RWPE2 (cell line): Measurements from ENCODE around the gene XIRP2.

Source experiments
- ATAC-seq: fragments of 200-7000 bp; cut with Tn5 transposase; 3 replicates; pipeline ENCODE4 v1.9.1; 2021; ENCODE audit warnings: low read depth
- DNase-seq: peaks from one replicate; pipeline ENCODE4 v3.0.0-alpha.2; 2020; ENCODE audit warnings: low spot score
- H3K27ac ChIP-seq: fragments of 450-650 bp; 2 replicates; pipeline ENCODE4 v1.5.1; 2017; ENCODE audit warnings: mild to moderate bottlenecking; ENCODE audit not compliant: poor library complexity, severe bottlenecking
- H3K27me3 ChIP-seq: fragments of 250-450 bp; sonication (Bioruptor Pico); 2 replicates; pipeline ENCODE4 v1.5.1; 2021; ENCODE audit warnings: mild to moderate bottlenecking, moderate library complexity; ENCODE audit not compliant: insufficient read depth, poor library complexity, severe bottlenecking
- H3K36me3 ChIP-seq: fragments of 250-450 bp; sonication (Bioruptor Pico); 2 replicates; pipeline ENCODE4 v1.5.1; 2020; ENCODE audit warnings: low read depth, mild to moderate bottlenecking, moderate library complexity
- H3K4me1 ChIP-seq: fragments of 250-450 bp; sonication (Bioruptor Pico); 2 replicates; pipeline ENCODE4 v1.5.1; 2021; ENCODE audit warnings: mild to moderate bottlenecking, moderate library complexity; ENCODE audit not compliant: insufficient read depth, poor library complexity, severe bottlenecking
- H3K4me3 ChIP-seq: fragments of 250-450 bp; sonication (Bioruptor Pico); 2 replicates; pipeline ENCODE4 v1.5.1; 2021; ENCODE audit warnings: mild to moderate bottlenecking, moderate library complexity; ENCODE audit not compliant: severe bottlenecking
- H3K9me3 ChIP-seq: fragments of 250-450 bp; sonication (Bioruptor Pico); 2 replicates; pipeline ENCODE4 v1.5.1; 2021; ENCODE audit warnings: mild to moderate bottlenecking, moderate library complexity; ENCODE audit not compliant: severe bottlenecking
- TF ChIP-seq, protein P1 (sequence below): fragments of 450-650 bp; IDR thresholded peaks from one replicate; pipeline ENCODE4 v1.5.1; 2017; ENCODE audit warnings: mild to moderate bottlenecking, moderate library complexity; ENCODE audit not compliant: poor library complexity, severe bottlenecking

The XIRP2 gene

DNA sequence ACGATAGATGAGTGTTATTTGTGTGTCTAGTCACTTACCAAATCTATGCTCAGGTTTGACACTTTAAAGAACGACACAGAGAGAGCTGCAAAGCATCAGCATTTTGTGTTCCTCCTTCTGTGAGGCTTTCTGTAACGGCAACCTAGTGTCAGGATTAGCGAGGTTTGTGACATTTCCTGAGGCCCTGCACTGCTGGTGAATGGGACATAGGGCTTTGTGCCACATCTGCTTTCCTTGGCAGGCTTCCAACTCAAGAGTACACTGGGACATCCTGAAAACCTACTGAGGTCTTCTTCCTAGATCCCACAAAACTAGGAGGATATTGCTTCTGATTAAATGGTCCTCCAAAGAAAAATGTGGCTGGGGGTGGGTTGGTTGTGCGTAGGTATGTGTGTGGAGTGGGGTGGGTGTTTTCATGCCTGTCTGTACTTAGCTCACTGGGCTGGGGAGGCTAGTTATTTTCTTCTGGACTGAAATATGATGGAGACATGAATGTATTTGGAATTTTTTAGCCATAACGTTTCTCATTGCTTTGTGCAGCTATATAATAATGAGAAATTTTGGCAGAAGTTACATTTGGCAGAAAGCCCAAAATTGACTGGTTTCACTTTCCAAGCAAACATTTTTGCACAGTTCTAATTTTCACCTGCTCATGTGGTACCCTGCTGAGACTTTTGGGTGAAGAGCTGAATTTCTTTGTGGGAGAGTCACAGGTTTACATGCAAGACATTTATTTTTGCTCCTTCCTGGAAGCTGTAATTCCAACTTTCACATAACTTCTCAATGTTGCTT lies 308.4 kb downstream of the XIRP2 start:
- peaks cover 3% of the 10 kb centered on the region for H3K4me1 ChIP-seq
- no peak overlapping the region for H3K4me3 ChIP-seq
- no peaks in the 10 kb centered on the region for H3K27me3 ChIP-seq
- H3K36me3 ChIP-seq = no peaks in the 10 kb centered on the region
- ATAC-seq (peak; percentile 60; the same call in 2 of the 3 replicates), DNase-seq (no peak)
- no peaks in the 10 kb centered on the region for H3K9me3 ChIP-seq
- no peak overlapping the region for H3K27ac ChIP-seq
- TF ChIP-seq, protein P1, sequence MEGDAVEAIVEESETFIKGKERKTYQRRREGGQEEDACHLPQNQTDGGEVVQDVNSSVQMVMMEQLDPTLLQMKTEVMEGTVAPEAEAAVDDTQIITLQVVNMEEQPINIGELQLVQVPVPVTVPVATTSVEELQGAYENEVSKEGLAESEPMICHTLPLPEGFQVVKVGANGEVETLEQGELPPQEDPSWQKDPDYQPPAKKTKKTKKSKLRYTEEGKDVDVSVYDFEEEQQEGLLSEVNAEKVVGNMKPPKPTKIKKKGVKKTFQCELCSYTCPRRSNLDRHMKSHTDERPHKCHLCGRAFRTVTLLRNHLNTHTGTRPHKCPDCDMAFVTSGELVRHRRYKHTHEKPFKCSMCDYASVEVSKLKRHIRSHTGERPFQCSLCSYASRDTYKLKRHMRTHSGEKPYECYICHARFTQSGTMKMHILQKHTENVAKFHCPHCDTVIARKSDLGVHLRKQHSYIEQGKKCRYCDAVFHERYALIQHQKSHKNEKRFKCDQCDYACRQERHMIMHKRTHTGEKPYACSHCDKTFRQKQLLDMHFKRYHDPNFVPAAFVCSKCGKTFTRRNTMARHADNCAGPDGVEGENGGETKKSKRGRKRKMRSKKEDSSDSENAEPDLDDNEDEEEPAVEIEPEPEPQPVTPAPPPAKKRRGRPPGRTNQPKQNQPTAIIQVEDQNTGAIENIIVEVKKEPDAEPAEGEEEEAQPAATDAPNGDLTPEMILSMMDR = no peak

DNA sequence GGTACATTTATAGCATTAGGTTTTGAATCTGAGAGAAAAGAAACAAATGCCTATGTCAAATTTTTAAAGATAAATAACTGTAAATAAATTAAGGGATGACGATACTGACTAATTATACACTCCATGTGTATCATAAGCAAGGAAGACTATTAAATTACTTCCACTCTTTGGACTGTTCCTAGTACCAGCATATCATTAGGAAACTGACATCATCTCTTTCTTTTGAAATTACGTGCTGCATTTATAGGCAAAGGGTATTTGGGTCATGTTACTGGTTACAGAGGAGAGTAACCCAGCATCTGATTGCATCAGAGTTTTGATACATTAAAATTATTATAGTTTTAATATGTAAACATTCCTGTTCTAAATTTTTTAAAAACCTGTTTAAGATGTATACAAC lies 309.7 kb downstream of the XIRP2 start:
- no peaks in the 10 kb centered on the region for H3K27me3 ChIP-seq
- no peaks in the 10 kb centered on the region for H3K9me3 ChIP-seq
- TF ChIP-seq, protein P1 = no peak
- H3K36me3 ChIP-seq = no peaks in the 10 kb centered on the region
- H3K27ac ChIP-seq = no peak overlapping the region
- DNase-seq (no peak), ATAC-seq (no peak)
- H3K4me1 ChIP-seq = peaks cover 3% of the 10 kb centered on the region
- H3K4me3 ChIP-seq = no peak overlapping the region

DNA sequence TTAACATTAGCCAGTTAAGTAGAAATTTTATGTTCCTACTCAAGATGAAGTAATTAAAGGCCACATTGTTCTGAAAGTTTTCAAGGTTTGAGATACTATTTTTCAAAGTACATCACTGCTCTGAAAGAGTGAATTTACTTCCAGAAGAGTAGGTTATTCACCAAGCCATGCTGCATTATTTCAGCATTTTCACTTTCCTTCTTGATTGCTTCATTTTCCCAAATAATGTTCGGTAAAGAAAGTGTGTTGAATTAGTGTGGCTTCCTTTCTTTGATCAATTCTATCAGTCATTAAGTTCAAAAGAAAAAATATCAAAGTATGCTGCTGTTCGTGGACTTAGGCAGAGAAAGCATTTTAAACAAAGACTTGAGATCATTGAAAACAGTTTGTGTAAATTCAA lies 310.3 kb downstream of the XIRP2 start:
- ATAC-seq = no peak
- TF ChIP-seq, protein P1 = no peak
- no peaks in the 10 kb centered on the region for H3K36me3 ChIP-seq
- no peak overlapping the region for H3K27ac ChIP-seq
- no peak for DNase-seq
- H3K9me3 ChIP-seq = no peaks in the 10 kb centered on the region
- H3K27me3 ChIP-seq = no peaks in the 10 kb centered on the region
- H3K4me3 ChIP-seq = no peak overlapping the region
- H3K4me1 ChIP-seq = peaks cover 3% of the 10 kb centered on the region

DNA sequence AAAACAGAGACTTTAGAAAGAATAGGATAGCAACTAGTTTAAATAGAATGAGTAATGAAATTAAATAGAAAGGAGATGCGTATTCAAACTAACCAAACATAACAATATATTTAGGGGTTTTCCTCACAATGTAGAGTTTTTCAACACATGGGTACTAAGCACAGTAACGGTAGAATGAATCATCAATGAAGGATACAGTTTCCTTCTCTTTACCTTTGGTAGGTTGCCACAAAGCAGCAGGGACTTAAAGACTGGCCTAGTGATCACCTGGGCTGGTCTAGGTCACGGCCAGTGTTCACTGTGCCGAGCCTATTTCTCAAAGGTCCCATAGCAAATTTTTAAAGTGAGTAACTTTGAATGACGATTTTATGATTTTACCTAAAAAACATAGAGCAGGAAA lies 311.7 kb downstream of the XIRP2 start:
- Histone ChIP-seq H3K27me3 (no peaks in the 10 kb centered on the region), H3K4me1 (peaks cover 3% of the 10 kb centered on the region), H3K36me3 (no peaks in the 10 kb centered on the region), H3K9me3 (no peaks in the 10 kb centered on the region), H3K4me3 (no peak overlapping the region), H3K27ac (no peak overlapping the region)
- no peak for ATAC-seq
- no peak for DNase-seq
- TF ChIP-seq, protein P1 = no peak

DNA sequence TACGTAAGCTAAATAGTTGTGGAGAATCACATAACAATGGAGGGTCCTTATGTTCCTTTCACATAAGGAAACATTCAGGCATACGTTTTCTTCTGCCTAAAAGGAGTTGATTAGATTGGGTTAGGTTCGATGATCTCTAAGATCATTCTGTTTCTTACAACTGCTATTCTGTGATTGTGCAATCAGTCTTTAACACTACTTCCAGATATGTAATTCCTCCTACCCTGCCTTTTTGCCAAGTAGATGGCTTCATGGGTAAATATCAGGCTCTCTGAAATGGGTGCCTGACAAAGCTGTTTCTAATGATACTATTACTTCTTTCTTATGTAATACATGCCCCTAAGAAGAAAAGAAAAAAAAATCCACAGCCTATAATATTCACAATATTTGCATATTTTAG lies 321.5 kb downstream of the XIRP2 start:
- H3K4me3 ChIP-seq = no peak overlapping the region
- H3K27ac ChIP-seq = no peak overlapping the region
- no peaks in the 10 kb centered on the region for H3K36me3 ChIP-seq
- H3K9me3 ChIP-seq = no peaks in the 10 kb centered on the region
- H3K4me1 ChIP-seq = no peaks in the 10 kb centered on the region
- DNase-seq (no peak), ATAC-seq (no peak)
- H3K27me3 ChIP-seq = no peaks in the 10 kb centered on the region
- TF ChIP-seq, protein P1 = no peak
